Natural killer cell (primary cell): ENCODE measurements around the gene PEX5L. TPM values are rescaled to one million over a fixed set of nuclear protein-coding genes. Genes with fewer than 3 reads are reported as not detected.

Source experiments
- ATAC-seq, 3 donors: fragments of 150-1000 bp in 2 of 3; fragments of 200-7000 bp in 1 of 3; cut with Tn5 transposase; 1 replicate in 1 of 3; 2 replicates in 2 of 3; pipeline ENCODE4 v1.10.0; 2021; ENCODE audit warnings: mild to moderate bottlenecking in 2 of 3, moderate library complexity in 2 of 3
- DNase-seq, 2 donors: peaks; one replicate each; pipeline versions ENCODE4 v3.0.0 to v3.0.0-alpha.2; 2013 to 2021; ENCODE audit warnings: mixed read lengths in 1 of 2
- H3K27ac ChIP-seq: one replicate; pipeline ENCODE4 v1.5.1; 2013; ENCODE audit warnings: mild to moderate bottlenecking, low read length
- H3K27me3 ChIP-seq: one replicate; pipeline ENCODE4 v1.6.1; 2013; ENCODE audit warnings: low read length; ENCODE audit not compliant: control insufficient read depth, insufficient read depth
- H3K36me3 ChIP-seq: one replicate; pipeline ENCODE4 v1.6.1; 2013; ENCODE audit warnings: low read length; ENCODE audit not compliant: control insufficient read depth, insufficient read depth
- H3K4me1 ChIP-seq: one replicate; pipeline ENCODE4 v1.6.1; 2013; ENCODE audit warnings: low read length; ENCODE audit not compliant: control insufficient read depth, insufficient read depth
- H3K4me3 ChIP-seq: one replicate; pipeline ENCODE4 v1.5.1; 2013; ENCODE audit warnings: low read length
- H3K9me3 ChIP-seq: one replicate; pipeline ENCODE4 v1.6.1; 2013; ENCODE audit warnings: low read length; ENCODE audit not compliant: control insufficient read depth, insufficient read depth
- H3K27ac Mint-ChIP-seq, 2 donors: one replicate each; pipeline ENCODE4 v1.8.0; 2022; ENCODE audit warnings: mild to moderate bottlenecking in 2 of 2, mixed read lengths in 2 of 2, moderate library complexity in 1 of 2
- H3K27me3 Mint-ChIP-seq, 2 donors: one replicate each; pipeline ENCODE4 v1.8.0; 2022; ENCODE audit warnings: low read depth in 2 of 2, mixed read lengths in 2 of 2
- H3K36me3 Mint-ChIP-seq: one replicate; pipeline ENCODE4 v1.8.0; 2022; ENCODE audit warnings: mixed read lengths
- H3K4me1 Mint-ChIP-seq, 2 donors: one replicate each; pipeline ENCODE4 v1.8.0; 2022; ENCODE audit warnings: mixed read lengths in 2 of 2
- H3K4me3 Mint-ChIP-seq: one replicate; pipeline ENCODE4 v1.8.0; 2022; ENCODE audit warnings: mild to moderate bottlenecking, moderate library complexity, mixed read lengths
- H3K9me3 Mint-ChIP-seq, 2 donors: one replicate each; pipeline ENCODE4 v1.8.0; 2022; ENCODE audit warnings: mixed read lengths in 2 of 2
- WGBS: methylation state at CpG from one replicate; pipeline ENCODE4 v1.1.7; 2013; ENCODE audit warnings: missing lambda C conversion rate; ENCODE audit not compliant: insufficient coverage; 5-methylcytosine and 5-hydroxymethylcytosine counted together
- intact Hi-C: fragments of 100-400 bp; cut with micrococcal nuclease; formaldehyde crosslinking; loops from one replicate; pipeline ENCODE4 v1.14.2; 2022
- total RNA-seq, 4 donors: library from RNA; stranded (reverse); fragments of 120-200 nt in 1 of 4; gene quantifications; one replicate each; pipeline versions ENCODE4 v1.2.3 to v1.2.4, GENCODE V29; 2013 to 2022
- TF ChIP-seq, protein P1 (sequence below): fragments of 200-600 bp; IDR thresholded peaks from one replicate; pipeline ENCODE4 v1.8.0; 2022; ENCODE audit warnings: antibody characterized with exemption

The PEX5L gene
- total RNA-seq, 3 donors from 2014 or later (not counting 1 experiment from before 2014, with no cell fraction given): not detected

GRCh38 chr3:179927191-179927590 is 109.5 kb downstream of the PEX5L start:
- TF ChIP-seq, protein P1, sequence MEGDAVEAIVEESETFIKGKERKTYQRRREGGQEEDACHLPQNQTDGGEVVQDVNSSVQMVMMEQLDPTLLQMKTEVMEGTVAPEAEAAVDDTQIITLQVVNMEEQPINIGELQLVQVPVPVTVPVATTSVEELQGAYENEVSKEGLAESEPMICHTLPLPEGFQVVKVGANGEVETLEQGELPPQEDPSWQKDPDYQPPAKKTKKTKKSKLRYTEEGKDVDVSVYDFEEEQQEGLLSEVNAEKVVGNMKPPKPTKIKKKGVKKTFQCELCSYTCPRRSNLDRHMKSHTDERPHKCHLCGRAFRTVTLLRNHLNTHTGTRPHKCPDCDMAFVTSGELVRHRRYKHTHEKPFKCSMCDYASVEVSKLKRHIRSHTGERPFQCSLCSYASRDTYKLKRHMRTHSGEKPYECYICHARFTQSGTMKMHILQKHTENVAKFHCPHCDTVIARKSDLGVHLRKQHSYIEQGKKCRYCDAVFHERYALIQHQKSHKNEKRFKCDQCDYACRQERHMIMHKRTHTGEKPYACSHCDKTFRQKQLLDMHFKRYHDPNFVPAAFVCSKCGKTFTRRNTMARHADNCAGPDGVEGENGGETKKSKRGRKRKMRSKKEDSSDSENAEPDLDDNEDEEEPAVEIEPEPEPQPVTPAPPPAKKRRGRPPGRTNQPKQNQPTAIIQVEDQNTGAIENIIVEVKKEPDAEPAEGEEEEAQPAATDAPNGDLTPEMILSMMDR: no peak
- no peaks in the 10 kb centered on the region for H3K36me3 Mint-ChIP-seq
- no peak overlapping the region for H3K27ac Mint-ChIP-seq
- H3K4me3 ChIP-seq: no peak overlapping the region
- no peaks in the 10 kb centered on the region for H3K9me3 ChIP-seq
- no peaks in the 10 kb centered on the region for H3K4me1 ChIP-seq
- peaks cover 8 to 12% of the 10 kb centered on the region in 2 donors for H3K27me3 Mint-ChIP-seq
- 75% methylated on average over 3 of the region's 3 CpGs for WGBS
- no peak for ATAC-seq
- no peaks in the 10 kb centered on the region for H3K27me3 ChIP-seq
- H3K27ac ChIP-seq: no peak overlapping the region
- H3K36me3 ChIP-seq: no peaks in the 10 kb centered on the region
- DNase-seq: no peak
- H3K9me3 Mint-ChIP-seq: no peaks in the 10 kb centered on the region
- no peak overlapping the region for H3K4me3 Mint-ChIP-seq
- H3K4me1 Mint-ChIP-seq: no peaks in the 10 kb centered on the region
- intact Hi-C loops: no loop called here

GRCh38 chr3:179921951-179922350 is 114.8 kb downstream of the PEX5L start:
- Histone ChIP-seq H3K36me3 (no peaks in the 10 kb centered on the region), H3K27me3 (no peaks in the 10 kb centered on the region), H3K27ac (no peak overlapping the region), H3K4me3 (no peak overlapping the region), H3K4me1 (no peaks in the 10 kb centered on the region), H3K9me3 (no peaks in the 10 kb centered on the region)
- Mint-ChIP-seq H3K4me1 (no peaks in the 10 kb centered on the region), H3K27ac (no peak overlapping the region), H3K27me3 (peaks cover 0 to 9% of the 10 kb centered on the region in 2 donors), H3K9me3 (no peaks in the 10 kb centered on the region), H3K36me3 (no peaks in the 10 kb centered on the region), H3K4me3 (no peak overlapping the region)
- DNase-seq (no peak), ATAC-seq (no peak)
- intact Hi-C loops: no loop called here
- TF ChIP-seq, protein P1: no peak
- 67% methylated on average over 3 of the region's 3 CpGs for WGBS

- H3K27me3 Mint-ChIP-seq: peaks cover 0 to 8% of the 10 kb centered on the region in 2 donors
- Histone ChIP-seq H3K4me1 (no peaks in the 10 kb centered on the region), H3K27me3 (no peaks in the 10 kb centered on the region), H3K27ac (no peak overlapping the region), H3K4me3 (no peak overlapping the region), H3K36me3 (no peaks in the 10 kb centered on the region), H3K9me3 (no peaks in the 10 kb centered on the region)
- no peak overlapping the region for H3K4me3 Mint-ChIP-seq
- WGBS: 75% methylated on average over 4 of the region's 4 CpGs
- H3K36me3 Mint-ChIP-seq: no peaks in the 10 kb centered on the region
- intact Hi-C loops: no loop called here
- TF ChIP-seq, protein P1: no peak
- H3K4me1 Mint-ChIP-seq: no peaks in the 10 kb centered on the region
- H3K9me3 Mint-ChIP-seq: no peaks in the 10 kb centered on the region
- H3K27ac Mint-ChIP-seq: no peak overlapping the region
- no peak for ATAC-seq
- no peak for DNase-seq
These were observed 115.2 kb downstream of the PEX5L start for GRCh38 chr3:179921500-179921899.

GRCh38 chr3:179907784-179908482 is 128.8 kb downstream of the PEX5L start:
- peaks cover 3% of the 10 kb centered on the region for H3K27me3 ChIP-seq
- no peaks in the 10 kb centered on the region for H3K4me1 ChIP-seq
- H3K36me3 ChIP-seq: no peaks in the 10 kb centered on the region
- H3K4me1 Mint-ChIP-seq: no peaks in the 10 kb centered on the region
- ATAC-seq (no peak), DNase-seq (no peak)
- no peak overlapping the region for H3K4me3 ChIP-seq
- TF ChIP-seq, protein P1: no peak
- H3K27me3 Mint-ChIP-seq: no peaks in the 10 kb centered on the region
- H3K27ac ChIP-seq: no peak overlapping the region
- H3K4me3 Mint-ChIP-seq: no peak overlapping the region
- H3K9me3 ChIP-seq: no peaks in the 10 kb centered on the region
- peaks cover 0 to 5% of the 10 kb centered on the region in 2 donors for H3K9me3 Mint-ChIP-seq
- no peak overlapping the region for H3K27ac Mint-ChIP-seq
- WGBS: 72% methylated on average over 3 of the region's 4 CpGs
- H3K36me3 Mint-ChIP-seq: no peaks in the 10 kb centered on the region
- intact Hi-C loops: no loop called here
